Memory B cell (primary cell): ENCODE measurements around the gene TMEM170B.
"Not testable (repeated sequence)": the region's sequence is repeated elsewhere in the genome, so short reads cannot be mapped to it uniquely, and the experiment has no call there.

Experiments used
- ATAC-seq: fragments of 150-1000 bp; cut with Tn5 transposase; 2 replicates; pipeline ENCODE4 v1.10.0; 2021; ENCODE audit warnings: low read depth, mild to moderate bottlenecking, moderate library complexity
- DNase-seq, 2 donors: peaks; one replicate each; pipeline ENCODE4 v3.0.0; 2022; ENCODE audit warnings: low spot score in 2 of 2
- H3K27ac Mint-ChIP-seq: one replicate; pipeline ENCODE4 v1.8.0; 2022; ENCODE audit warnings: mild to moderate bottlenecking, moderate library complexity, mixed read lengths
- H3K27me3 Mint-ChIP-seq: one replicate; pipeline ENCODE4 v1.8.0; 2022; ENCODE audit warnings: mixed read lengths
- H3K36me3 Mint-ChIP-seq: one replicate; pipeline ENCODE4 v1.8.0; 2022; ENCODE audit warnings: mild to moderate bottlenecking, mixed read lengths
- H3K4me1 Mint-ChIP-seq: one replicate; pipeline ENCODE4 v1.8.0; 2022; ENCODE audit warnings: mixed read lengths
- H3K4me3 Mint-ChIP-seq: one replicate; pipeline ENCODE4 v1.8.0; 2022; ENCODE audit warnings: mild to moderate bottlenecking, moderate library complexity, mixed read lengths
- H3K9me3 Mint-ChIP-seq: one replicate; pipeline ENCODE4 v1.8.0; 2022; ENCODE audit warnings: mixed read lengths

The TMEM170B gene

DNA sequence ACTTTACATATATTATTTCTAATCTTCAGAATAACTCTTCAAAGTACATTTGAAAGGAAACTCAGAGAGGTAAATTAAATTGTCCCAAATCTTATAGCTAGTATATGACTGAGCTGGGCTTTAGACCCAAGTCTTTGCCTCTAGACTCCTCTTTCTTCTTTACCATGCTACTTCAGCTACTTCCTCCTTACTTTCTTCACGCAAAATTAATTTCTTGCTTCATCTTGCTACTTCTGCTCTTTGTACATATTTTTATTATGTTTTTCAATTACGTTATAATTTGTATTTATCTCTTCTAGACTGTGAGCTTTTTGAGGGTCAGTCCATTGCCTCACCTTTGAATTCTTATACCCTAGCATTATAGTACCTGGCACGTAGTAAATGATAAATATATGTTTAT, 5.3 kb downstream of the TMEM170B start:
- Mint-ChIP-seq H3K4me3 (no peak overlapping the region), H3K36me3 (no peaks in the 10 kb centered on the region), H3K9me3 (no peaks in the 10 kb centered on the region), H3K4me1 (peaks cover 9% of the 10 kb centered on the region), H3K27ac (no peak overlapping the region), H3K27me3 (no peaks in the 10 kb centered on the region)
- ATAC-seq (no peak), DNase-seq (no peak)

GRCh38 chr6:11543919-11544518, 6.5 kb downstream of the TMEM170B start:
- H3K9me3 Mint-ChIP-seq = no peaks in the 10 kb centered on the region
- no peak overlapping the region for H3K27ac Mint-ChIP-seq
- no peak overlapping the region for H3K4me3 Mint-ChIP-seq
- DNase-seq (no peak), ATAC-seq (no peak)
- H3K27me3 Mint-ChIP-seq = no peaks in the 10 kb centered on the region
- peaks cover 9% of the 10 kb centered on the region for H3K4me1 Mint-ChIP-seq
- no peaks in the 10 kb centered on the region for H3K36me3 Mint-ChIP-seq

DNA sequence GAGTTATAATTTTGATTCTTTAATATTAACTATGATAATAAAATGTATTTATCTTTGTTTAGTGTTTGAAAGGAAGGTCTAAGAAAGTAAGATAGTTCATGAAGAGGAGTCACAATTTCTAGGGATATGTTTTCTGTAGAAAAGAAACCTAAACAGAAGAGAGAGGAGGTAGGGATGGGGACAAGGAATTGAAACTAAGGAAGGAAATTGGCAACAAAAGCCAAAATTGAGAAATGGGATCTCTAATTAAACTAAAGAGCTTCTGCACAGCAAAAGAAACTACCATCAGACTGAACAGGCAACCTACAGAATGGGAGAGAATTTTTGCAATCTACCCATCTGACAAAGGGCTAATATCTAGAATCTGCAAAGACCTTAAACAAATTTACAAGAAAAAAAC, 10.3 kb downstream of the TMEM170B start:
- H3K36me3 Mint-ChIP-seq, H3K27me3 Mint-ChIP-seq, DNase-seq, H3K9me3 Mint-ChIP-seq, ATAC-seq, H3K27ac Mint-ChIP-seq, H3K4me3 Mint-ChIP-seq: not testable (repeated sequence)
- H3K4me1 Mint-ChIP-seq = peaks cover 10% of the 10 kb centered on the region

- H3K4me1 Mint-ChIP-seq = peaks cover 11% of the 10 kb centered on the region
These were observed 11.0 kb downstream of the TMEM170B start for GRCh38 chr6:11548578-11548977.

DNA sequence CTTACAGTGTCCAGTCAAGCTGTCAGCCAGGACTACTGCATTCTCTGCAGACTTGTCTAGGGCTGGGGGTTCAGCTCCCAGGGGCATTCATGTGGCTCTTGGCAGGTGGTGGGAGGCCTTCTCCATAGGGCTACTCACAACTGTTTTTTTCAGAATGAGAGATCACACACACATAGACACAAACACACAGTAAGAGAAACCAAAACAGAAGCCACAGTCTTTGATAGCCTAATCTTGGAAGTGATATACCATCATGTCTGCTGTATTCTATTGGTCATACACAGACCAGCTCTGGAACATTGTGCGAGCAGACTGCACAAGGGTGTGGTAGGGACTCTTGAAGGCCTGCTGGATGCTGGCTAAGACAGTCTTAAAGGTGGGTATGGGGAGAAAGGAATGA, 13.5 kb downstream of the TMEM170B start:
- ATAC-seq = no peak
- no peak for DNase-seq
- no peaks in the 10 kb centered on the region for H3K36me3 Mint-ChIP-seq
- H3K9me3 Mint-ChIP-seq = no peaks in the 10 kb centered on the region
- H3K27me3 Mint-ChIP-seq = no peaks in the 10 kb centered on the region
- H3K4me1 Mint-ChIP-seq = peaks cover 11% of the 10 kb centered on the region
- H3K27ac Mint-ChIP-seq = no peak overlapping the region
- H3K4me3 Mint-ChIP-seq = no peak overlapping the region

More at GRCh38 chr6:11548578-11548977, 11.0 kb downstream of the TMEM170B start:
- not testable (repeated sequence) for H3K27me3 Mint-ChIP-seq, H3K4me3 Mint-ChIP-seq, H3K27ac Mint-ChIP-seq, H3K36me3 Mint-ChIP-seq, H3K9me3 Mint-ChIP-seq, ATAC-seq, DNase-seq

- Mint-ChIP-seq H3K36me3 (no peaks in the 10 kb centered on the region), H3K4me1 (peaks cover 19% of the 10 kb centered on the region), H3K4me3 (no peak overlapping the region), H3K27me3 (no peaks in the 10 kb centered on the region), H3K27ac (no peak overlapping the region), H3K9me3 (no peaks in the 10 kb centered on the region)
- DNase-seq (no peak), ATAC-seq (no peak)
These were observed 14.9 kb downstream of the TMEM170B start for GRCh38 chr6:11552442-11552841.

- Mint-ChIP-seq H3K4me3 (no peak overlapping the region), H3K9me3 (no peaks in the 10 kb centered on the region), H3K27me3 (no peaks in the 10 kb centered on the region), H3K36me3 (peaks cover 1% of the 10 kb centered on the region), H3K27ac (no peak overlapping the region), H3K4me1 (peaks cover 19% of the 10 kb centered on the region)
- ATAC-seq (no peak), DNase-seq (no peak)
These were observed 16.3 kb downstream of the TMEM170B start for GRCh38 chr6:11553824-11554223.

- H3K36me3 Mint-ChIP-seq = peaks cover 1% of the 10 kb centered on the region
- no peak for ATAC-seq
- H3K9me3 Mint-ChIP-seq = no peaks in the 10 kb centered on the region
- no peak overlapping the region for H3K27ac Mint-ChIP-seq
- peaks cover 15% of the 10 kb centered on the region for H3K4me1 Mint-ChIP-seq
- DNase-seq = no peak
- no peaks in the 10 kb centered on the region for H3K27me3 Mint-ChIP-seq
- no peak overlapping the region for H3K4me3 Mint-ChIP-seq
These were observed 18.8 kb downstream of the TMEM170B start for GRCh38 chr6:11556309-11556708.

DNA sequence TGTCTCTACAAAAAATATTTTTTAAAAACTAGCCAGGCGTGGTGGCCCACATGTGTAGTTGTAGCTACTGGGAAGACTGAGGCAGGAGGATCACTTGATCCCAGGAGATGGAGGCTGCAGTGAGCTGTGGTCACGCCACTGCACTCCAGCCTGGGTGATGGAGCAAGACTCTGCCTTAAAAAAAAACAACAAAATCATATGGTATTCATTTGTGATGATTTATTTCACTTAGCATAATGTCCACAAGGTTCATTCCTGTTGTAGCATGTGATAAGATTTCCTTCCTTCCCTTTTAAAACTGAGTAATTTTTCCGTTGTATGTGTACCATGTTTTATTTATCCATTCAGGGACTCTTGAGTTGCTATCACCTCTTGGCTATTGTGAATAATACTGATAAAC, 26.2 kb downstream of the TMEM170B start:
- no peak overlapping the region for H3K4me3 Mint-ChIP-seq
- ATAC-seq = no peak
- DNase-seq = no peak
- no peaks in the 10 kb centered on the region for H3K27me3 Mint-ChIP-seq
- no peaks in the 10 kb centered on the region for H3K9me3 Mint-ChIP-seq
- no peak overlapping the region for H3K27ac Mint-ChIP-seq
- no peaks in the 10 kb centered on the region for H3K4me1 Mint-ChIP-seq
- H3K36me3 Mint-ChIP-seq = peaks cover 14% of the 10 kb centered on the region

DNA sequence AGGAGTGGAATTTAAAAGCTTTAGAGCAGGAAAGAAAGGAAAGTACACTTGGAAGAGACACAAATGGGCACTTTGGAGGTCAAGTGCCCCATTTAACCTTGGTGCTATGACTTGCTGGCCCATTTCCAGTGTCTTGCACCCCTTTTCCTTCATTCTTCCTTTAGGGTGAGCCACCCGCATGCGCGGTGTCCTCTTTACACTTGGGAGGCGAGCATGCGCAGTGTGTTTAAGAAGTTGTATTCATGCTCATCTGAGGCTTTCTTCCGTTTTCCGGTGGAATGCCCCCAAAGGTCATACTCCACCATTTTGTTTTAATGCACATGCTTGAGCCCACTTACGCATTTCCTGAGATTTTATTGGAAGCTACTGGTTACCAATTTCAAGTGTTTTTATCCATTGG, 29.1 kb downstream of the TMEM170B start:
- DNase-seq (no peak), ATAC-seq (no peak)
- Mint-ChIP-seq H3K9me3 (no peaks in the 10 kb centered on the region), H3K4me3 (no peak overlapping the region), H3K27ac (no peak overlapping the region), H3K36me3 (peaks cover 17% of the 10 kb centered on the region), H3K4me1 (no peaks in the 10 kb centered on the region), H3K27me3 (no peaks in the 10 kb centered on the region)

DNA sequence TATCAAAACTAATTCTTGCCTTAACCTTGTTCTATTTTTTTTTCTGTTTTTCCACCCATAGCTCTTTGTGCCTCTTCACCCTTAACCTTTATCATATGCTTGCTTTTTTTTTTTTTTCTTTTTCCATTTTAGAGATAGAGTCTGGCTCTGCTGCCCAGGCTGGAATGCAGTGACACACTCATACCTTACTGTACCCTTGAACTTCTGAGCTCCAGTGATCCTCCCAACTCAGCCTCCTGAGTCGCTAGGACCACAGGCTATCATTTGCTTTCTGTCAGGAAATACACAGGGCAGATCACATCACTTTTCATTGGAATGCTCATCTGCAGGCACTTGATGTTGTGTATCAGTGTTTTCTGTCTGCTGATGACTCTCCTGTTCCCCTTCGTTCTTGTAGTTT, 33.5 kb downstream of the TMEM170B start:
- Mint-ChIP-seq H3K4me1 (peaks cover 4% of the 10 kb centered on the region), H3K36me3 (peaks cover 14% of the 10 kb centered on the region), H3K4me3 (no peak overlapping the region), H3K9me3 (no peaks in the 10 kb centered on the region), H3K27ac (no peak overlapping the region), H3K27me3 (no peaks in the 10 kb centered on the region)
- no peak for DNase-seq
- no peak for ATAC-seq

DNA sequence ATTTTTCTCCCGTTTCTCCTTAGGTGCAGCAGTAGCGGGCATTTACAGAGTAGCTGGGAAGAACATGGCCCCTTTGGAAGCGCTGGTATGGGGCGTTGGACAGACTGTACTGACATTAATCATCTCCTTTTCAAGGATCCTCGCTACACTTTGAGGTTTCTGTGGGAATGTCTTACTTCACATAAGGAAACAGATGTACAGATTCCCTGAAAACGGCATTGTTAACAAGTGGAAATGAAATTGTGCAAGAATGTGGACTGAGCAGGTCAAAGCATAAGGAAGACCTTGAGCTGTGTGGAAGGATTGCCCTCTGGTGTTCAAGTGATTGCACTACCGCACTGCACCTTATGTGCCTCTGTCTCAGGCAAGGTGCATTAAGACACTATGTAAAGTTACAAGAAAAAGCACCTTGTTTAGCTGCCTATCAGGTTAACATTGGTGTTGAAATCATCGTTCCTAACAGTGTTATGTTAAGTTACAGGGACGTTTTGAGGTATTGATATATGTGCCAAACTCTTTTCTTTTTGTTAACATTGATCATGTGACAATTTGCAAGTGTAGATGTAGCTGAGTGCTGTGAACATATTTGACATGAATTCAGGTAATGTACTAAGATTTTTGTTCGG, 38.0 kb downstream of the TMEM170B start:
- Mint-ChIP-seq H3K4me1 (peaks cover 4% of the 10 kb centered on the region), H3K9me3 (no peaks in the 10 kb centered on the region), H3K27me3 (no peaks in the 10 kb centered on the region), H3K4me3 (no peak overlapping the region), H3K27ac (no peak overlapping the region), H3K36me3 (peaks cover 3% of the 10 kb centered on the region)
- ATAC-seq (peak; percentile 100), DNase-seq (peak; percentile 40 to 56)

- Mint-ChIP-seq H3K4me1 (no peaks in the 10 kb centered on the region), H3K27me3 (no peaks in the 10 kb centered on the region), H3K4me3 (no peak overlapping the region), H3K9me3 (no peaks in the 10 kb centered on the region), H3K27ac (no peak overlapping the region), H3K36me3 (no peaks in the 10 kb centered on the region)
- no peak for DNase-seq
- ATAC-seq = no peak
These were observed 43.3 kb downstream of the TMEM170B start for GRCh38 chr6:11580686-11581405.

DNA sequence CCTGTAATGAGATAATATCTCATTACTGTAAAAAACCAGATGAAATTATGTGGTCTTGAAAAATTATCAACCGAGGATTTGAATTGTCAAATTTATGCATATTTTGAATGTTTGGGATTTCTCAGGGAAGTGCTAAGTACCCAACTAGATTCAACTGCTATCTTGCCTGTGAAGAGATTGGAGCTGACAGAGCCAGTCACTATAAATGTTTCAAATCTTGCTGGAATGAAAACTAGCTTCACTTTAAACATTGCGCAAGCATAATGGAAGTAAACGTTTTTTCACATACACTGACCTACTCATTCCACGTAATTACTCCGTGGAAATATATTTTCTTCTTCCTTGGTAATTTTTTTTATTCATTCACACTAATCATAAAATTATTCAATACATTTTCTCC, 46.7 kb downstream of the TMEM170B start:
- no peak for ATAC-seq
- no peaks in the 10 kb centered on the region for H3K36me3 Mint-ChIP-seq
- H3K9me3 Mint-ChIP-seq = no peaks in the 10 kb centered on the region
- H3K27ac Mint-ChIP-seq = no peak overlapping the region
- no peak for DNase-seq
- peaks cover 2% of the 10 kb centered on the region for H3K27me3 Mint-ChIP-seq
- H3K4me3 Mint-ChIP-seq = no peak overlapping the region
- no peaks in the 10 kb centered on the region for H3K4me1 Mint-ChIP-seq
